Measurements from ENCODE around the gene COL9A3. TPM values are rescaled to one million over a fixed set of nuclear protein-coding genes. Genes with fewer than 3 reads are reported as not detected.
"Not testable (repeated sequence)": the region's sequence is repeated elsewhere in the genome, so short reads cannot be mapped to it uniquely, and the experiment has no call there.

Gene COL9A3
- polyA plus RNA-seq, 4 donors: 3.4 to 12.7 (median 5.9) TPM

DNA sequence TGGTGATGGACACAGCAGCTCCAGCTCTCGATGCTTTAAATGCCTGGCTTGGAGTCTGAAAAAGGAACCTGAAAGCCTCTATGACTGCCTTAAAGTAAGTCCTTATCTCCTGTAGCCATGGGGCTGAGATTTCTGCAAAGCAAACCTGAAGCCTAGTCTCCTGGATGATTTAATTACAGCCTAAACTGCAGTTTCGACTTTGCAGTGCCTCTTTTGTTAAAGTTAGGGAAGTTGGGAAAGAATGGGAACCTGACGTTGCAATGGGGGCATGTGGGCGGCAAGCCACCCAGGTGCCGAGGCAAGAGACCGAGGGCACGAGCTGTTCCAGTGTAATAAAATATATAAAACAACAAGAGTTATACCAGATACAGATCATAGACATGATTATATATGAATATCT, 56.4 kb downstream of the COL9A3 start:
- Histone ChIP-seq H3K36me3 (ENCODE audit: control insufficient read depth in 3 of 3, insufficient read depth in 2 of 3, low read depth in 1 of 3, low read length in 3 of 3) (no peaks in the 10 kb centered on the region), H3K27ac (ENCODE audit: low read depth in 1 of 3, low read length in 2 of 3) (no peak overlapping the region), H3K4me3 (ENCODE audit: low read depth in 1 of 3, low read length in 3 of 3) (no peak overlapping the region), H3K9me3 (ENCODE audit: control insufficient read depth in 2 of 2, insufficient read depth in 1 of 2, low read depth in 1 of 2, low read length in 1 of 2) (no peaks in the 10 kb centered on the region), H3K4me1 (ENCODE audit: control insufficient read depth in 3 of 3, insufficient read depth in 2 of 3, low read depth in 1 of 3, low read length in 2 of 3) (peaks cover 0 to 20% (median 0%) of the 10 kb centered on the region in 3 donors), H3K27me3 (ENCODE audit: control insufficient read depth in 3 of 3, insufficient read depth in 3 of 3, low read length in 3 of 3) (peaks cover 0 to 7% (median 0%) of the 10 kb centered on the region in 3 donors)
- FAIRE-seq: no peak
- 53 to 76% (median 57%) methylated on average over 7 of the region's 7 CpGs for WGBS, 3 donors
- DNase-seq: no peak

DNA sequence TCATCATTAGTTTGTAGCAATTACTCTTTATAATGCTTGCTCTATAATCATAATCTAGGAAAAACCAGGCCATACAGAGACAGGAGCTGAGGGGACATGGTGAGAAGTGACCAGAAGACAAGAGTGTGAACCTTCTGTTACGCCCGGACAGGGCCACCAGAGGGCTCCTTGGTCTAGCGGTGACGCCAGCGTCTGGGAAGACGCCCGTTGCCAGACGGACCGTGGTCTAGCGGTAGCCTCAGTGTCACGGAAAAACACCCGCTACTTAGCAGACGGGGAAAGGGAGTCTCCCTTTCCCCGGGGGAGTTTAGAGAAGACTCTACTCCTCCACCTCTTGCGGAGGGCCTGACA, 56.8 kb downstream of the COL9A3 start:
- peak in 1 of 2 donors; percentile 58 for DNase-seq
- FAIRE-seq; H3K36me3 ChIP-seq (ENCODE audit: control insufficient read depth in 3 of 3, insufficient read depth in 2 of 3, low read depth in 1 of 3, low read length in 3 of 3); H3K9me3 ChIP-seq (ENCODE audit: control insufficient read depth in 2 of 2, insufficient read depth in 1 of 2, low read depth in 1 of 2, low read length in 1 of 2); H3K4me3 ChIP-seq (ENCODE audit: low read depth in 1 of 3, low read length in 3 of 3); H3K27me3 ChIP-seq (ENCODE audit: control insufficient read depth in 3 of 3, insufficient read depth in 3 of 3, low read length in 3 of 3); H3K27ac ChIP-seq (ENCODE audit: low read depth in 1 of 3, low read length in 2 of 3): not testable (repeated sequence)
- peaks cover 0 to 20% (median 0%) of the 10 kb centered on the region in 3 donors for H3K4me1 ChIP-seq (ENCODE audit: control insufficient read depth in 3 of 3, insufficient read depth in 2 of 3, low read depth in 1 of 3, low read length in 2 of 3)
- WGBS, 3 donors: 5 to 8% (median 7%) methylated on average over 14 to 15 of the region's 15 CpGs

DNA sequence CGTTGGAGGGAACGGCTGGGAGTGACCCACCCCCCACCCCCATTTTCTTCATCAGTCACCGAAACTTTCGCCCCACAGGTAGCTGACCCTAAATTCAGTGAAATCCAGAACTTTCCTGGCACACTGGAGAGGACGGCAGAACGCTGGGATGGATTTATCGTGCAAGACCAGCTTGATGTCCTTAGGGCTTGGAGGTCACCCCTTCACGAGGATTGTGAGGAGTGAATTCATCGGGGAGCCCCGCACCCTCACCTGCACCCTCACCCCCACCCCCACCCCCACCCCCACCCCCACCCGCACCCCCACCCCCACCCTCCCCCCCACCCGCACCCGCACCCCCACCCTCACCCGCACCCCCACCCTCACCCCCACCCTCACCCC, 58.1 kb downstream of the COL9A3 start:
- Histone ChIP-seq H3K4me1 (ENCODE audit: control insufficient read depth in 3 of 3, insufficient read depth in 2 of 3, low read depth in 1 of 3, low read length in 2 of 3) (peaks cover 0 to 20% (median 0%) of the 10 kb centered on the region in 3 donors), H3K4me3 (ENCODE audit: low read depth in 1 of 3, low read length in 3 of 3) (no peak overlapping the region), H3K36me3 (ENCODE audit: control insufficient read depth in 3 of 3, insufficient read depth in 2 of 3, low read depth in 1 of 3, low read length in 3 of 3) (peaks cover 0 to 9% (median 0%) of the 10 kb centered on the region in 3 donors), H3K9me3 (ENCODE audit: control insufficient read depth in 2 of 2, insufficient read depth in 1 of 2, low read depth in 1 of 2, low read length in 1 of 2) (no peaks in the 10 kb centered on the region), H3K27me3 (ENCODE audit: control insufficient read depth in 3 of 3, insufficient read depth in 3 of 3, low read length in 3 of 3) (peaks cover 0 to 7% (median 0%) of the 10 kb centered on the region in 3 donors), H3K27ac (ENCODE audit: low read depth in 1 of 3, low read length in 2 of 3) (no peak overlapping the region)
- 73 to 91% (median 86%) methylated on average over 9 to 10 of the region's 14 CpGs for WGBS, 3 donors
- no peak for FAIRE-seq
- DNase-seq: no peak

DNA sequence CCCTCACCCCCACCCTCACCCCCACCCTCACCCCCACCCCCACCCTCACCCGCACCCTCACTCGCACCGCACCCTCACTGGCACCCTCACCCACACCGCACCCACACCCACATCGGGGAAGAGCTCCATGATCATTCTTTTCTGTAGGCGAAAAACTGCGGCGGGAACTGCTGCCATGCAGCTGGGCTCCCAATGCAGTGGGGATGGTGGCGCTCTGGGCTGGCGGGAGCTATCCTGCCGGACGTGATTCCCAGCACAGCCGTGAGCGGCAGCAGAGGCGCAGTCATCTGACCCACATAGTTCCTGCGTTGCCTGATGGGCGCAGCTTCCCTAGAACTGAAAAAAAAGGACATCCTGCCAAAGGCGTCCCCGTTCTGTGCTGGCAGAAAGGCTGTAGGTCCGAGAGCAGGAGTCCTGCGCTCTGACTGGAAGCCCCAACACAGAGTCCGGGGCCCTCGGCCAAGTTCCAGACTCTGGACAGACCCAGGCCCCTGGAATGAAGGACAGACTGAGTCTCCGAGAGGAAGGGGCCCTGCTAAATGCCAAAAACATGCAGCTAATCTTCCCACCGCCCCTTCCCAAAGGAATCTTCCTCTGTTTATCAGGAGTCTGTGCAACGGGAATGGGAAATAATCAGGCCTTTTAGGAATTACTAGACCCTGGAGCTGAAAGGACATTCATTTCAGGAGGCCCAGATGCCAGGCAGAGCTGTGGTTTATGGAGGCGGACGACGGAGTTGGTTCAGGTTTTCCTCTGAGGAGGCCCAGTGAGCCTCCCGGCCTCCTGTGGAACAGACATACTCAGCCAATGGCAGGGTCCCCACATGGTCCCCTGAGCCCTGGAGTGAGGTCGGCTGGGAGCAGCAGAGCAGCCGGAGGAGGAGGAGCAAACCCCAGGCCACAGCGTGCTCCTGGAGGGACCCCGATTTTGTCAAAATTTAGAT, 58.8 kb downstream of the COL9A3 start:
- H3K27ac ChIP-seq (ENCODE audit: low read depth in 1 of 3, low read length in 2 of 3): peak overlapping the region in 2 of 3 donors; percentile 13 to 75
- peaks cover 0 to 20% (median 0%) of the 10 kb centered on the region in 3 donors for H3K4me1 ChIP-seq (ENCODE audit: control insufficient read depth in 3 of 3, insufficient read depth in 2 of 3, low read depth in 1 of 3, low read length in 2 of 3)
- FAIRE-seq: no peak
- H3K36me3 ChIP-seq (ENCODE audit: control insufficient read depth in 3 of 3, insufficient read depth in 2 of 3, low read depth in 1 of 3, low read length in 3 of 3): peaks cover 3 to 17% (median 4%) of the 10 kb centered on the region in 3 donors
- WGBS, 3 donors: 32 to 44% (median 42%) methylated on average over 33 to 34 of the region's 34 CpGs
- no peak overlapping the region for H3K4me3 ChIP-seq (ENCODE audit: low read depth in 1 of 3, low read length in 3 of 3)
- peaks cover 0 to 7% (median 0%) of the 10 kb centered on the region in 3 donors for H3K27me3 ChIP-seq (ENCODE audit: control insufficient read depth in 3 of 3, insufficient read depth in 3 of 3, low read length in 3 of 3)
- DNase-seq: peak; percentile 50 to 70
- H3K9me3 ChIP-seq (ENCODE audit: control insufficient read depth in 2 of 2, insufficient read depth in 1 of 2, low read depth in 1 of 2, low read length in 1 of 2): no peaks in the 10 kb centered on the region

DNA sequence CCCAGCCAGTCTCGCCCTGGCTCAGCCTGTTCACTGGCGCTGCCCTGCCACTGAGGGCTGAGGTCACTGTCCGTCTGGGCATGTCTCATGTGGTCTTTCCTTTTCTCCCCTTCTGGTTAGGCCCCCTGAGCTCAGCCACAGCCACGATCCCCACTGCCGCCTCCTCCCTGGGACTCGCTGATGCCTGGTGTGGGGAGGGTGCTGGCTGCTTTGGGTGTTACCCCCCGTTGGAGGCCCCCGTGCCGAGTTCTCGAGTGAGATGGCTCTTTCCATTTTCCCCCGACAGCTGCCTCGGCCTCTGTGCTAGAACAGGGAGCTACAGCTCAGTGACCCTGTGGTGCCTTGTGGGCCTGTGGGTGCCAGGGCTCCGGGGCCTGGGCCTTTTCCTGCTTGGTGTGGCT, 59.7 kb downstream of the COL9A3 start:
- H3K27me3 ChIP-seq (ENCODE audit: control insufficient read depth in 3 of 3, insufficient read depth in 3 of 3, low read length in 3 of 3): peaks cover 0 to 4% (median 0%) of the 10 kb centered on the region in 3 donors
- DNase-seq (no peak), FAIRE-seq (no peak)
- H3K27ac ChIP-seq (ENCODE audit: low read depth in 1 of 3, low read length in 2 of 3): peak overlapping the region in 1 of 3 donors; percentile 30
- peaks cover 4 to 25% (median 8%) of the 10 kb centered on the region in 3 donors for H3K36me3 ChIP-seq (ENCODE audit: control insufficient read depth in 3 of 3, insufficient read depth in 2 of 3, low read depth in 1 of 3, low read length in 3 of 3)
- no peak overlapping the region for H3K4me3 ChIP-seq (ENCODE audit: low read depth in 1 of 3, low read length in 3 of 3)
- H3K9me3 ChIP-seq (ENCODE audit: control insufficient read depth in 2 of 2, insufficient read depth in 1 of 2, low read depth in 1 of 2, low read length in 1 of 2): no peaks in the 10 kb centered on the region
- WGBS, 3 donors: 75 to 81% (median 78%) methylated on average over 11 to 13 of the region's 13 CpGs
- peaks cover 0 to 20% (median 0%) of the 10 kb centered on the region in 3 donors for H3K4me1 ChIP-seq (ENCODE audit: control insufficient read depth in 3 of 3, insufficient read depth in 2 of 3, low read depth in 1 of 3, low read length in 2 of 3)

DNA sequence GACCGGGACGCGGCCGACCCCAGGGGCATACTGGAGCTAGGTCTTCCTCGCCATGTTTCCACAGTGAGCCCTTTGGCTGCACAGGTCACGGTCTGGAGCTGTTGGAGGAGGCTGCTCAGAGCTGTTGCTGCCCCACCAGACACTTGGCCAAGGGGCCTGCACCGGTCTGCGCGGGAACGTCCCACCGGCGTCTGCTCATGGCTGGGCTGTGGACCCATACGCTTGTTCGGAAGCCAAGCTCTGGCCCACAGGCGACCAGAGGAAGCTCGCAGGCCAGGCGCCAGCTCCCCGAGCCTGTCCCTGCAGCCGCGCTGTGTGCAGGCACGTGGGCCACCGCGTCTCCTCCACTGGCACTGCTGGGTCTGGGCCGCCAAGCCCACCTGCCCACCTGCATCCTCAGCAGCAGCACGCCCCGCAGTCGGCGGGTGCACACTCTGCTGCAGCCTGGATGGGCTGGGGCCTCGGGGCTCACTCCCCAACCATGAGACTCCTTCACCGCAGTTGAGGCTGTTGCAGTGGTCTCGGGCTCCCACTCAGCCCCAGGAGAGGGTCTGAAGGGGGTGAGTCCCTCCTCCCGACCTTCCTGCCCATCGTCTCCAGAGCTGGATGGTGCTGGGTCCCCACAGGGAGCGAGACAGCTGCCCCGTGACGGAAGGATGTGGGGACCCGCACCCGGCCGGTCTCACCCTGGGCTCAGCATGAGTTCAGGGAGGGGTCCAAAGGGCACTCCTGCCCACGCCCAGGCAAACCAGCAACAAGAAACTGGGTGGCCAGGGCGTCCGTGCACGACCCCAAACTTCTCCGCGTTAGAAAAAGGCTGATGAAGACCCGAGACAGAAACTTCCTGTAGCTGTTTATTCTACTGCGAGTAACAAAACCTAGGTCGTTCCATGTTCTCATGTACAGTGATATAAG, 60.3 kb downstream of the COL9A3 start:
- Histone ChIP-seq H3K27me3 (ENCODE audit: control insufficient read depth in 3 of 3, insufficient read depth in 3 of 3, low read length in 3 of 3) (peaks cover 0 to 2% (median 0%) of the 10 kb centered on the region in 3 donors), H3K4me3 (ENCODE audit: low read depth in 1 of 3, low read length in 3 of 3) (no peak overlapping the region), H3K36me3 (ENCODE audit: control insufficient read depth in 3 of 3, insufficient read depth in 2 of 3, low read depth in 1 of 3, low read length in 3 of 3) (peaks cover 4 to 31% (median 8%) of the 10 kb centered on the region in 3 donors), H3K27ac (ENCODE audit: low read depth in 1 of 3, low read length in 2 of 3) (peak overlapping the region in 1 of 3 donors; percentile 30), H3K9me3 (ENCODE audit: control insufficient read depth in 2 of 2, insufficient read depth in 1 of 2, low read depth in 1 of 2, low read length in 1 of 2) (no peaks in the 10 kb centered on the region), H3K4me1 (ENCODE audit: control insufficient read depth in 3 of 3, insufficient read depth in 2 of 3, low read depth in 1 of 3, low read length in 2 of 3) (peaks cover 0 to 20% (median 0%) of the 10 kb centered on the region in 3 donors)
- FAIRE-seq: no peak
- WGBS, 3 donors: 52 to 62% (median 59%) methylated on average over 38 to 48 of the region's 48 CpGs
- DNase-seq: peak; percentile 31 to 43

DNA sequence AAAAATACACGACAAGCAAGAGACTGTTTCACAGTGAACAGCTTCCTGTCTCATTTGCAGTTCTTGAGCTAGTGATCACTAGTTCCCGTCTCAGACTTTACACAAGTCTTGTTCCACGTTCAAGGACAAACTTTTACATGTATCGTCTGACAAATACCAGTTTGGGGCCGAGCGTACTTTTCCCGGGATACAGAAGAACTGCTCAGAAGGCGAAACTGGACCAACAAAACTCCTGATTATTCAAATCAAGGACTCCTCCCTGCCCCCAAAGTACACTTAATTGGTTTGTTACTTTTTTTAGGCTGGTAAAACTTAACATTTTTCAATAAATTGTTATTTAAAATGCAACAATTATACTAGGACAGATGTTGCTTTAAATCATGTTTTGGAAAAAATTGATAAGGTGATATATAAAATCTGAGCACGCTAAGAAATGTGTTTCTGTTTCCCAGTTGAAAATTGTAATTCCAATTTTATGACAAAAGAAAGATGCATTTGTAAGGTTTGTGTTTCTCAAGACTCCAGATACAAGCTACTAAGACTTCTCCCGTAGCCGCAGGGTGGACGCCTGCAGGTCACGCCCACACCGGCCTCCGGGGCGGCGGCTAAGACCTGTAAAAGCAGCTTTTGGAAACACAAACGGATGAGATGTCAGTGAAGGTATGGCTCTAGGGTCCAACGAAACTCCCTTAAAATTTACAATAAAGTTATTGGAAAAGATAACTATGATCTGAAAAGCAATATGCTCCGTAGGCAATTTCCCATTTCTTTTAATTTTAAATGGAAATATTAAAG, 61.6 kb downstream of the COL9A3 start:
- FAIRE-seq (no peak), DNase-seq (no peak)
- Histone ChIP-seq H3K9me3 (ENCODE audit: control insufficient read depth in 2 of 2, insufficient read depth in 1 of 2, low read depth in 1 of 2, low read length in 1 of 2) (no peaks in the 10 kb centered on the region), H3K27ac (ENCODE audit: low read depth in 1 of 3, low read length in 2 of 3) (no peak overlapping the region), H3K4me3 (ENCODE audit: low read depth in 1 of 3, low read length in 3 of 3) (no peak overlapping the region), H3K36me3 (ENCODE audit: control insufficient read depth in 3 of 3, insufficient read depth in 2 of 3, low read depth in 1 of 3, low read length in 3 of 3) (peaks cover 4 to 31% (median 8%) of the 10 kb centered on the region in 3 donors), H3K4me1 (ENCODE audit: control insufficient read depth in 3 of 3, insufficient read depth in 2 of 3, low read depth in 1 of 3, low read length in 2 of 3) (peaks cover 0 to 20% (median 0%) of the 10 kb centered on the region in 3 donors), H3K27me3 (ENCODE audit: control insufficient read depth in 3 of 3, insufficient read depth in 3 of 3, low read length in 3 of 3) (no peaks in the 10 kb centered on the region)
- WGBS, 3 donors: 88 to 89% (median 88%) methylated on average over 20 of the region's 20 CpGs
